KOPT-K1 (cell line): ENCODE results near the gene TBC1D2B.
A peak's percentile ranks its signal among the peaks of the same experiment; 100 is the strongest.

ENCODE experiments used
- H3K27ac ChIP-seq: fragments of 200-600 bp; sonication (generic); 2 replicates; pipeline ENCODE4 v1.5.1; 2016; ENCODE audit warnings: antibody characterized with exemption, mild to moderate bottlenecking, low read depth, low read length; ENCODE audit not compliant: poor library complexity, severe bottlenecking
- H3K36me3 ChIP-seq: fragments of 200-600 bp; sonication (generic); 2 replicates; pipeline ENCODE4 v1.5.1; 2017; ENCODE audit warnings: antibody characterized with exemption, mild to moderate bottlenecking, low read length, moderate library complexity; ENCODE audit not compliant: insufficient read depth
- H3K9me3 ChIP-seq: fragments of 200-600 bp; sonication (generic); 2 replicates; pipeline ENCODE4 v1.5.1; 2017; ENCODE audit warnings: antibody characterized with exemption, low read length, mild to moderate bottlenecking; ENCODE audit not compliant: insufficient read depth, poor library complexity, severe bottlenecking

Gene TBC1D2B

GRCh38 chr15:78102741-78103140, 25.2 kb upstream of the TBC1D2B start:
- H3K36me3 ChIP-seq: no peaks in the 10 kb centered on the region
- peak overlapping the region; percentile 89 for H3K27ac ChIP-seq
- no peaks in the 10 kb centered on the region for H3K9me3 ChIP-seq

- Histone ChIP-seq H3K27ac (peak overlapping the region; percentile 89), H3K9me3 (no peaks in the 10 kb centered on the region), H3K36me3 (no peaks in the 10 kb centered on the region)
Observed at GRCh38 chr15:78102211-78102610, 24.7 kb upstream of the TBC1D2B start.

GRCh38 chr15:78101423-78102105, 24.1 kb upstream of the TBC1D2B start:
- H3K27ac ChIP-seq: no peak overlapping the region
- no peaks in the 10 kb centered on the region for H3K9me3 ChIP-seq
- H3K36me3 ChIP-seq: no peaks in the 10 kb centered on the region

- H3K9me3 ChIP-seq: no peaks in the 10 kb centered on the region
- H3K36me3 ChIP-seq: no peaks in the 10 kb centered on the region
- H3K27ac ChIP-seq: no peak overlapping the region
Observed at GRCh38 chr15:78100886-78101285, 23.4 kb upstream of the TBC1D2B start.

- H3K27ac ChIP-seq: no peak overlapping the region
- no peaks in the 10 kb centered on the region for H3K36me3 ChIP-seq
- H3K9me3 ChIP-seq: no peaks in the 10 kb centered on the region
Observed at GRCh38 chr15:78098131-78098755, 20.7 kb upstream of the TBC1D2B start.

GRCh38 chr15:78097667-78098066, 20.2 kb upstream of the TBC1D2B start:
- Histone ChIP-seq H3K27ac (no peak overlapping the region), H3K36me3 (no peaks in the 10 kb centered on the region), H3K9me3 (no peaks in the 10 kb centered on the region)

GRCh38 chr15:78093242-78094020, 15.9 kb upstream of the TBC1D2B start:
- no peaks in the 10 kb centered on the region for H3K36me3 ChIP-seq
- H3K27ac ChIP-seq: peak overlapping the region; percentile 68
- no peaks in the 10 kb centered on the region for H3K9me3 ChIP-seq

- H3K9me3 ChIP-seq: no peaks in the 10 kb centered on the region
- peak within 1 kb of the TSS; percentile 68 for H3K27ac ChIP-seq
- no peaks in the 10 kb centered on the region for H3K36me3 ChIP-seq
Observed at GRCh38 chr15:78092261-78093041, 14.9 kb upstream of the TBC1D2B start, which contains the start of gene SH2D7. SH2D7 (plus strand) TSS chr15:78092561; CDS start chr15:78092585, 24 bp downstream.

- Histone ChIP-seq H3K9me3 (no peaks in the 10 kb centered on the region), H3K36me3 (no peaks in the 10 kb centered on the region), H3K27ac (no peak overlapping the region)
Observed at GRCh38 chr15:78090422-78091063, 13.0 kb upstream of the TBC1D2B start.

- Histone ChIP-seq H3K9me3 (no peaks in the 10 kb centered on the region), H3K36me3 (no peaks in the 10 kb centered on the region), H3K27ac (no peak overlapping the region)
Observed at GRCh38 chr15:78088773-78089080, 11.2 kb upstream of the TBC1D2B start.

GRCh38 chr15:78087951-78088772, 10.7 kb upstream of the TBC1D2B start:
- H3K27ac ChIP-seq: no peak overlapping the region
- no peaks in the 10 kb centered on the region for H3K9me3 ChIP-seq
- H3K36me3 ChIP-seq: no peaks in the 10 kb centered on the region

GRCh38 chr15:78085928-78086327, 8.4 kb upstream of the TBC1D2B start:
- Histone ChIP-seq H3K27ac (no peak overlapping the region), H3K36me3 (no peaks in the 10 kb centered on the region), H3K9me3 (no peaks in the 10 kb centered on the region)

GRCh38 chr15:78084449-78084750, 6.9 kb upstream of the TBC1D2B start:
- Histone ChIP-seq H3K9me3 (no peaks in the 10 kb centered on the region), H3K36me3 (no peaks in the 10 kb centered on the region), H3K27ac (peak overlapping the region; percentile 72)
